ENCODE measurements around the gene EPHA4. TPM values are rescaled to one million over a fixed set of nuclear protein-coding genes. Genes with fewer than 3 reads are reported as not detected.

The EPHA4 gene
- total RNA-seq, 1 experiment from 2014 or later, result 3.2 TPM

DNA sequence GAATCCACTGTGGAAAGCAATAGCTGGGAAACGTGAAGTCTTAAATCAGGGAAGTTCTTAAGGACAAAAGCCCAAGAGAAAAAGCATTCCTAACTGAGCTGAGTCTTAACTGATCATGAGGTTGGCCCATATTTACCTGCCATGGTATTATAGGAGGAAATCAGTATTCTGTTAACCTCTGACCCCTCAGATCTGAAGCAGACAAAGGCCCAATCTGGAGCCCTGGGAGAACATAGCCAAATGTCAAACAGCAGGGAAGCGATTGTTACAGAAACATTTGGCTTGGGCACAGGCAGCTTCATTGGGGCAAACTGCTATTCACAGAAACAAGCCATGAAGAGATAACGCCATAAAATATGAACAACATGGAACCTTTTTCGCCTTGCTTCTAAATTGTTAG is 18.8 kb downstream of the EPHA4 start:
- H3K36me3 Mint-ChIP-seq (ENCODE audit: insufficient read depth, unreplicated experiment), result no peaks in the 10 kb centered on the region
- CTCF ChIA-PET, result no interaction called here
- peaks cover 15% of the 10 kb centered on the region for H3K4me1 Mint-ChIP-seq (ENCODE audit: low read depth, unreplicated experiment)

DNA sequence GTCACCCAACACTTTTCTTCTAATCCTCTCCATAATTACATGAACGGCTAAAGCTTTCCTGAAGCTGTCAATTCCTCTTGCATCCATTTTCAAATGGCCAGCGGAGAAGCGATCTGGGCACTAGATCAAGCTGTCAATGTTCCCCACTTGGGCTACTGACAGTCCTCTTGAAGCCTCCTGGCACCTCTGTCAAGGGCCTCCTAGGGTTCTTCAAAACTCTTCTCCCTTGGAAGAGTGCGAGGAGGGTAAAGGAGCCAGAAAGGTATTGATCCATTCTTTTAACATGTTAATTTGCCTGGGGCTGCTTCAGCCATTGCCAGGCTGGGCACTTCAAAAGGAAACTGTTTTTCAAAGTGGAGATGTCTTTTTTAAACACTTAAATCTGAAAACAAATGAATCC is 19.8 kb downstream of the EPHA4 start:
- H3K4me1 Mint-ChIP-seq (ENCODE audit: low read depth, unreplicated experiment), result peaks cover 16% of the 10 kb centered on the region
- no peaks in the 10 kb centered on the region for H3K36me3 Mint-ChIP-seq (ENCODE audit: insufficient read depth, unreplicated experiment)
- BruUV-seq (replicated peaks), result no TSS peak
- TF ChIP-seq, protein P1, sequence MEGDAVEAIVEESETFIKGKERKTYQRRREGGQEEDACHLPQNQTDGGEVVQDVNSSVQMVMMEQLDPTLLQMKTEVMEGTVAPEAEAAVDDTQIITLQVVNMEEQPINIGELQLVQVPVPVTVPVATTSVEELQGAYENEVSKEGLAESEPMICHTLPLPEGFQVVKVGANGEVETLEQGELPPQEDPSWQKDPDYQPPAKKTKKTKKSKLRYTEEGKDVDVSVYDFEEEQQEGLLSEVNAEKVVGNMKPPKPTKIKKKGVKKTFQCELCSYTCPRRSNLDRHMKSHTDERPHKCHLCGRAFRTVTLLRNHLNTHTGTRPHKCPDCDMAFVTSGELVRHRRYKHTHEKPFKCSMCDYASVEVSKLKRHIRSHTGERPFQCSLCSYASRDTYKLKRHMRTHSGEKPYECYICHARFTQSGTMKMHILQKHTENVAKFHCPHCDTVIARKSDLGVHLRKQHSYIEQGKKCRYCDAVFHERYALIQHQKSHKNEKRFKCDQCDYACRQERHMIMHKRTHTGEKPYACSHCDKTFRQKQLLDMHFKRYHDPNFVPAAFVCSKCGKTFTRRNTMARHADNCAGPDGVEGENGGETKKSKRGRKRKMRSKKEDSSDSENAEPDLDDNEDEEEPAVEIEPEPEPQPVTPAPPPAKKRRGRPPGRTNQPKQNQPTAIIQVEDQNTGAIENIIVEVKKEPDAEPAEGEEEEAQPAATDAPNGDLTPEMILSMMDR (IDR thresholded peaks at IDR 0.05; ENCODE audit: unreplicated experiment), result no peak
- intact Hi-C loops (cut with micrococcal nuclease; ENCODE audit: unreplicated experiment), result no loop called here
- H3K27ac Mint-ChIP-seq (ENCODE audit: unreplicated experiment), result no peak overlapping the region
- DNase-seq, result no peak
- H3K27me3 Mint-ChIP-seq (ENCODE audit: unreplicated experiment), result no peaks in the 10 kb centered on the region
- no peak overlapping the region for H3K4me3 Mint-ChIP-seq (ENCODE audit: low read depth, unreplicated experiment)
- CTCF ChIA-PET, result interaction anchor here (0.6 to 1.2 kb wide), 2 partner anchors 487 to 545 kb away, joined by 3 to 4 read pairs; no protein-coding TSS in a partner anchor
- H3K9me3 Mint-ChIP-seq (ENCODE audit: low read depth, unreplicated experiment), result no peaks in the 10 kb centered on the region

More for the DNA sequence above, 18.8 kb downstream of the EPHA4 start:
- no peak for DNase-seq
- H3K9me3 Mint-ChIP-seq (ENCODE audit: low read depth, unreplicated experiment), result no peaks in the 10 kb centered on the region
- BruUV-seq (replicated peaks), result no TSS peak
- TF ChIP-seq, protein P1 (IDR thresholded peaks at IDR 0.05; ENCODE audit: unreplicated experiment), result no peak
- no peak overlapping the region for H3K27ac Mint-ChIP-seq (ENCODE audit: unreplicated experiment)
- intact Hi-C loops (cut with micrococcal nuclease; ENCODE audit: unreplicated experiment), result no loop called here
- no peaks in the 10 kb centered on the region for H3K27me3 Mint-ChIP-seq (ENCODE audit: unreplicated experiment)
- H3K4me3 Mint-ChIP-seq (ENCODE audit: low read depth, unreplicated experiment), result no peak overlapping the region

DNA sequence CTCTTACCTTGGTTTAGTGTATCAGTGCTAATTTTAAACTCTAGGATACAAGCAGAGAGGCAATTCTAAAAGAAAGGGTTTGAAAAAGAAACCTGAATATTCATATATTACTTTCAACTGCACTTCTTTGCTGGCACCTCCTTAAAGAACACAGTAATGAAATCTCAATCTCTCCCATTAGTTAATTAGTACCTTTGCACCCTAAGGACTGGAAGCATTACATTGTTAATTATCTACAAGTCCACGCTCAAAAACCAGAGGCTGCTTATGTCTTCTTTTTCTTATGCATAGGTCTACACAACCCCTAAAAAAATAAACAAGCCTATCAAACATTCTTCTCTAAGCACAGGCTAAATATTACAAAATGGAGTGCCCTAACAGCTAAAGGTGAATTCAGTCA is 20.2 kb downstream of the EPHA4 start:
- peaks cover 20% of the 10 kb centered on the region for H3K4me1 Mint-ChIP-seq (ENCODE audit: low read depth, unreplicated experiment)
- CTCF ChIA-PET, result interaction anchor here (1.2 kb wide), 1 partner anchor 545 kb away, joined by 3 read pairs; no protein-coding TSS in a partner anchor

DNA sequence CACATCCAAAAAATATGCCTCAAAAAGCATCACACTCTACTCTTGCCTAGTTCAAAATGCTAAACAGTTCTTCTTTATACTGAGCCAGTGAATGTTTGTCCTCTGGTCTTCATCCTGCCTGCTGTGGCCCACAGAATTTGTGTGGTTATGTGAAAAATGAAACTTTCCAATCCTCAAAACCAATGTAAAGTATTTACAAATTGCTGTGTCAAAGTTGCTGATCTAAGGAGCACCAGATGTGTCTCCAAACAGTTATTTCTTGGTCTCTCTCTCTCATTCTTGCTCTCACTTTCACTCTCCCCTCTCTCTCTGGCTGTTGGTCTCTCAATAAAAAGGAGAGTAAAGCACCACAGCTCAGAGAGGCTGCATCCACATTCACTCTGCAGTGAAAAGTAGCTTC is 23.0 kb downstream of the EPHA4 start:
- no peak overlapping the region for H3K27ac Mint-ChIP-seq (ENCODE audit: unreplicated experiment)
- intact Hi-C loops (cut with micrococcal nuclease; ENCODE audit: unreplicated experiment), result no loop called here
- DNase-seq, result no peak
- no peak overlapping the region for H3K4me3 Mint-ChIP-seq (ENCODE audit: low read depth, unreplicated experiment)
- TF ChIP-seq, protein P1 (IDR thresholded peaks at IDR 0.05; ENCODE audit: unreplicated experiment), result no peak
- no TSS peak for BruUV-seq (replicated peaks)
- CTCF ChIA-PET, result no interaction called here
- H3K27me3 Mint-ChIP-seq (ENCODE audit: unreplicated experiment), result no peaks in the 10 kb centered on the region
- no peaks in the 10 kb centered on the region for H3K36me3 Mint-ChIP-seq (ENCODE audit: insufficient read depth, unreplicated experiment)
- no peaks in the 10 kb centered on the region for H3K9me3 Mint-ChIP-seq (ENCODE audit: low read depth, unreplicated experiment)
- peaks cover 25% of the 10 kb centered on the region for H3K4me1 Mint-ChIP-seq (ENCODE audit: low read depth, unreplicated experiment)

More for the DNA sequence above, 20.2 kb downstream of the EPHA4 start:
- no peaks in the 10 kb centered on the region for H3K36me3 Mint-ChIP-seq (ENCODE audit: insufficient read depth, unreplicated experiment)
- intact Hi-C loops (cut with micrococcal nuclease; ENCODE audit: unreplicated experiment), result no loop called here
- DNase-seq, result no peak
- H3K27me3 Mint-ChIP-seq (ENCODE audit: unreplicated experiment), result no peaks in the 10 kb centered on the region
- no peak overlapping the region for H3K4me3 Mint-ChIP-seq (ENCODE audit: low read depth, unreplicated experiment)
- no TSS peak for BruUV-seq (replicated peaks)
- H3K27ac Mint-ChIP-seq (ENCODE audit: unreplicated experiment), result no peak overlapping the region
- TF ChIP-seq, protein P1 (IDR thresholded peaks at IDR 0.05; ENCODE audit: unreplicated experiment), result no peak
- no peaks in the 10 kb centered on the region for H3K9me3 Mint-ChIP-seq (ENCODE audit: low read depth, unreplicated experiment)
